Colon (tissue), 2 donors: ENCODE results near the gene PCDHAC2.

ENCODE experiments used
- FAIRE-seq: peaks from 2 replicates; lab custom pipeline; 2012; peaks lifted over from hg19 to GRCh38; lab: Jason Lieb, UNC
- donor health status: control.
- donor health status: control.

The PCDHAC2 gene

GRCh38 chr5:140988608-140989007 is 22.3 kb downstream of the PCDHAC2 start:
- no peak for FAIRE-seq

GRCh38 chr5:140989254-140990020 is 23.2 kb downstream of the PCDHAC2 start:
- no peak for FAIRE-seq

GRCh38 chr5:140992828-140993227 is 26.6 kb downstream of the PCDHAC2 start:
- FAIRE-seq, result no peak

- no peak for FAIRE-seq
These were observed 29.8 kb downstream of the PCDHAC2 start for GRCh38 chr5:140996060-140996459.

- FAIRE-seq, result no peak
These were observed 32.7 kb downstream of the PCDHAC2 start for GRCh38 chr5:140998921-140999410.

- FAIRE-seq, result no peak
These were observed 35.2 kb downstream of the PCDHAC2 start for GRCh38 chr5:141001446-141001843.

GRCh38 chr5:141001844-141002604 is 35.7 kb downstream of the PCDHAC2 start:
- FAIRE-seq, result no peak

GRCh38 chr5:141002605-141002965 is 36.3 kb downstream of the PCDHAC2 start:
- FAIRE-seq, result no peak

GRCh38 chr5:141003031-141003430 is 36.8 kb downstream of the PCDHAC2 start:
- no peak for FAIRE-seq

- FAIRE-seq, result no peak
These were observed 37.7 kb downstream of the PCDHAC2 start for GRCh38 chr5:141003791-141004611.

- FAIRE-seq, result no peak
These were observed 41.5 kb downstream of the PCDHAC2 start for GRCh38 chr5:141007791-141008190.

GRCh38 chr5:141010047-141010793 is 43.9 kb downstream of the PCDHAC2 start:
- no peak for FAIRE-seq

- no peak for FAIRE-seq
These were observed 51.7 kb downstream of the PCDHAC2 start for GRCh38 chr5:141017943-141018342.
